Left hindlimb (tissue), 1 donor: ENCODE results near the gene DPH5.
"Not testable (repeated sequence)": the region's sequence is repeated elsewhere in the genome, so short reads cannot be mapped to it uniquely, and the experiment has no call there.

Experiments used
- DNase-seq: peaks from one replicate; pipeline ENCODE4 v3.0.0-alpha.2; 2018

DPH5 gene

GRCh38 chr1:101025657-101026429 lies at the start of gene DPH5:
Gene DPH5 (minus strand): TSS chr1:101025784. CDS start chr1:101025443, 341 bp downstream.
- peak; percentile 92 for DNase-seq

- no peak for DNase-seq
These were observed 48.3 kb upstream of the DPH5 start for GRCh38 chr1:101073836-101074235.

GRCh38 chr1:101071470-101071891 lies 45.9 kb upstream of the DPH5 start:
- DNase-seq, result no peak

GRCh38 chr1:101069158-101069557 lies 43.6 kb upstream of the DPH5 start:
- no peak for DNase-seq

- DNase-seq, result not testable (repeated sequence)
These were observed 41.4 kb upstream of the DPH5 start for GRCh38 chr1:101066937-101067335.

- no peak for DNase-seq
These were observed 40.8 kb upstream of the DPH5 start for GRCh38 chr1:101066260-101066936.

GRCh38 chr1:101065575-101065974 lies 40.0 kb upstream of the DPH5 start:
- DNase-seq, result no peak

- DNase-seq, result no peak
These were observed 39.1 kb upstream of the DPH5 start for GRCh38 chr1:101064697-101065096.

- DNase-seq, result no peak
These were observed 35.4 kb upstream of the DPH5 start for GRCh38 chr1:101060992-101061391.

GRCh38 chr1:101059945-101060542 lies 34.5 kb upstream of the DPH5 start:
- DNase-seq, result no peak

GRCh38 chr1:101055623-101056022 lies 30.0 kb upstream of the DPH5 start:
- DNase-seq, result no peak

GRCh38 chr1:101051688-101052638 lies 26.4 kb upstream of the DPH5 start:
- no peak for DNase-seq

GRCh38 chr1:101050869-101051268 lies 25.3 kb upstream of the DPH5 start:
- DNase-seq, result no peak

GRCh38 chr1:101044749-101045148 lies 19.2 kb upstream of the DPH5 start:
- no peak for DNase-seq

- no peak for DNase-seq
These were observed 18.7 kb upstream of the DPH5 start for GRCh38 chr1:101044259-101044658.

GRCh38 chr1:101043776-101044175 lies 18.2 kb upstream of the DPH5 start:
- no peak for DNase-seq

GRCh38 chr1:101041300-101041699 lies 15.7 kb upstream of the DPH5 start:
- DNase-seq, result no peak

- no peak for DNase-seq
These were observed 15.1 kb upstream of the DPH5 start for GRCh38 chr1:101040666-101041065.

GRCh38 chr1:101039245-101039644 lies 13.7 kb upstream of the DPH5 start:
- no peak for DNase-seq

GRCh38 chr1:101037316-101037715 lies 11.7 kb upstream of the DPH5 start:
- no peak for DNase-seq

- no peak for DNase-seq
These were observed 7.4 kb upstream of the DPH5 start for GRCh38 chr1:101033017-101033416.

GRCh38 chr1:101032129-101032528 lies 6.5 kb upstream of the DPH5 start:
- not testable (repeated sequence) for DNase-seq

GRCh38 chr1:101030881-101031280 lies 5.3 kb upstream of the DPH5 start:
- no peak for DNase-seq
